MM.1S (cell line): Measurements from ENCODE around the gene P2RX3.

Source experiments
- EZH2phosphoT487 ChIP-seq: fragments of 300-600 bp; sonication (generic); IDR thresholded peaks from 2 replicates; pipeline ENCODE4 v1.6.1; 2018; ENCODE audit warnings: antibody characterized with exemption, low read length
- TF ChIP-seq, protein P1 (sequence below): fragments of 300-600 bp; sonication (generic); IDR thresholded peaks from 2 replicates; pipeline ENCODE4 v1.5.1; 2016; ENCODE audit warnings: antibody characterized with exemption, low read length, mixed read lengths

DNA sequence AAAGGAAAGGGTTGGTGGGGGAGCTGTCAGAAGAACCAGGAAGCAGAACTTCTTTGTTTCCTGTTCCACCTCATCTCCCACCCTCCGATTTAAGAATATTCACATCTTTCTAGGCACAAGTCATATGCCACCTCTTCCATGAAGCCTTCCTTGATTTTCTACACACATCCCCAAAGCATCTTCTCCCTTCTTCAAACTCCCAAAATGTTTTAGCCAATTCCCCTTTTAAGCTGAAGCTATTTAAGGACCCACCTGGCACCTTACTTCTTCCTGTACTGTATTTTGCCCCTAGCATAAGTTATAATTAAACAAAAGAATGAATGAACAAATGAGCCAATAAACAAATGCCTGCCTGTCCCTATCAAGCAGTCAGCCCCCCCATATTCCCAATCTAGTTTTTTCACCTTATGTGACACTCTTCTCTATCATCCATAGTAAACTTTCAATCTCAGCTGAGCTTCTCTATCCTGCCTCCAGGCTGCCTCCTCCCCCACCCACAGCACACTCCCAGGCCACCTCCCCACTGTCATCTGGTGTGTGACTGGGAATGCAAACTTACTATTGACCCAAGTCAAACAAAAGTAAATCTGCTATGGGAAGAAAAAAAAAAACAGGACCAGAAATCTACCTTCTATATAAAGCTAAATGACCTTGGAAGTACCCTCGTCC is 17.3 kb upstream of the P2RX3 start:
- TF ChIP-seq, protein P1, sequence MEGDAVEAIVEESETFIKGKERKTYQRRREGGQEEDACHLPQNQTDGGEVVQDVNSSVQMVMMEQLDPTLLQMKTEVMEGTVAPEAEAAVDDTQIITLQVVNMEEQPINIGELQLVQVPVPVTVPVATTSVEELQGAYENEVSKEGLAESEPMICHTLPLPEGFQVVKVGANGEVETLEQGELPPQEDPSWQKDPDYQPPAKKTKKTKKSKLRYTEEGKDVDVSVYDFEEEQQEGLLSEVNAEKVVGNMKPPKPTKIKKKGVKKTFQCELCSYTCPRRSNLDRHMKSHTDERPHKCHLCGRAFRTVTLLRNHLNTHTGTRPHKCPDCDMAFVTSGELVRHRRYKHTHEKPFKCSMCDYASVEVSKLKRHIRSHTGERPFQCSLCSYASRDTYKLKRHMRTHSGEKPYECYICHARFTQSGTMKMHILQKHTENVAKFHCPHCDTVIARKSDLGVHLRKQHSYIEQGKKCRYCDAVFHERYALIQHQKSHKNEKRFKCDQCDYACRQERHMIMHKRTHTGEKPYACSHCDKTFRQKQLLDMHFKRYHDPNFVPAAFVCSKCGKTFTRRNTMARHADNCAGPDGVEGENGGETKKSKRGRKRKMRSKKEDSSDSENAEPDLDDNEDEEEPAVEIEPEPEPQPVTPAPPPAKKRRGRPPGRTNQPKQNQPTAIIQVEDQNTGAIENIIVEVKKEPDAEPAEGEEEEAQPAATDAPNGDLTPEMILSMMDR: no peak
- no peak for TF ChIP-seq EZH2phosphoT487
